Right cardiac atrium (tissue), 5 donors: ENCODE measurements around the gene ATP2A1. TPM values are rescaled to one million over a fixed set of nuclear protein-coding genes. Genes with fewer than 3 reads are reported as not detected.

Experiments used
- ATAC-seq, 2 donors: fragments of 200-7000 bp; cut with Tn5 transposase; one replicate each; pipeline versions ENCODE4 v1.8.0 to v1.9.1; 2020; ENCODE audit warnings: moderate library complexity in 2 of 2, mild to moderate bottlenecking in 1 of 2
- DNase-seq, 3 donors: peaks; one replicate each; pipeline ENCODE4 v3.0.0-alpha.2; 2020
- H3K27ac ChIP-seq: one replicate; pipeline ENCODE4 v1.5.1; 2013; ENCODE audit warnings: mild to moderate bottlenecking, low read length, control low read depth, moderate library complexity
- H3K27me3 ChIP-seq: one replicate; pipeline ENCODE4 v1.6.1; 2013; ENCODE audit not compliant: control insufficient read depth, insufficient read depth
- H3K4me1 ChIP-seq: one replicate; pipeline ENCODE4 v1.6.1; 2013; ENCODE audit warnings: low read length; ENCODE audit not compliant: control insufficient read depth, insufficient read depth
- H3K4me3 ChIP-seq: one replicate; pipeline ENCODE4 v1.5.1; 2013; ENCODE audit warnings: low read length, control low read depth
- H3K9me3 ChIP-seq: one replicate; pipeline ENCODE4 v1.6.1; 2013; ENCODE audit warnings: low read length; ENCODE audit not compliant: control insufficient read depth
- whole genome bisulfite sequencing: extraction: QIAGEN DNeasy Blood & Tissue Kit; methylation state at CpG from one replicate; pipeline ENCODE4 v1.1.7; 2013; 5-methylcytosine and 5-hydroxymethylcytosine counted together
- intact Hi-C, 4 donors: fragments of 100-400 bp; cut with DNase I; formaldehyde crosslinking; loops; one replicate each; pipeline versions ENCODE4 v1.11.0 to v1.14.0; 2022 to 2023
- polyA plus RNA-seq: library from polyadenylated mRNA; stranded (reverse); fragments of 200-250 nt; gene quantifications from one replicate; pipeline ENCODE4 v1.2.3, GENCODE V29; 2013
- total RNA-seq, 4 donors: library from RNA; stranded (reverse); fragmentation: NEBNext Ultra II Directional; extraction: Animal tissue kit (Norgen Biotek cat#: 25700); gene quantifications; one replicate each; pipeline ENCODE4 v1.2.1, GENCODE V29; 2021
- donor health status: healthy with polysubstance abuse.
- donor health status: DM: no; HTN: yes; CAD: no.
- donor health status: DM: no; HTN: no; CAD: no.
- donor health status: DM: no; HTN: yes; CAD: no; lungs with severe emphysema.
- donor health status: DM: yes; HTN: yes; CAD: no.

ATP2A1 gene
- total and polyA plus RNA-seq, 5 donors, result 0.11 to 0.75 (median 0.48) TPM

GRCh38 chr16:28898942-28899341 lies 20.7 kb downstream of the ATP2A1 start:
- DNase-seq (no peak), ATAC-seq (no peak)
- no peaks in the 10 kb centered on the region for H3K27me3 ChIP-seq
- intact Hi-C loops, result no loop called here
- H3K4me1 ChIP-seq, result no peaks in the 10 kb centered on the region
- H3K9me3 ChIP-seq, result no peaks in the 10 kb centered on the region
- no peak overlapping the region for H3K27ac ChIP-seq
- H3K4me3 ChIP-seq, result no peak overlapping the region
- WGBS, result 88% methylated on average over 4 of the region's 4 CpGs

- no peak for ATAC-seq
- intact Hi-C loops, result no loop called here
- WGBS, result 90% methylated on average over 11 of the region's 11 CpGs
These were observed 21.7 kb downstream of the ATP2A1 start for GRCh38 chr16:28899882-28900590.

GRCh38 chr16:28900601-28901000 lies 22.3 kb downstream of the ATP2A1 start:
- WGBS, result 92% methylated on average over 25 of the region's 25 CpGs
- Histone ChIP-seq H3K4me1 (no peaks in the 10 kb centered on the region), H3K27me3 (no peaks in the 10 kb centered on the region), H3K4me3 (no peak overlapping the region), H3K9me3 (no peaks in the 10 kb centered on the region), H3K27ac (no peak overlapping the region)
- DNase-seq (no peak), ATAC-seq (no peak)
- intact Hi-C loops, result no loop called here

More at GRCh38 chr16:28899882-28900590, 21.7 kb downstream of the ATP2A1 start:
- H3K27me3 ChIP-seq, result no peaks in the 10 kb centered on the region
- no peaks in the 10 kb centered on the region for H3K9me3 ChIP-seq
- no peaks in the 10 kb centered on the region for H3K4me1 ChIP-seq
- DNase-seq, result no peak
- H3K27ac ChIP-seq, result no peak overlapping the region
- no peak overlapping the region for H3K4me3 ChIP-seq

GRCh38 chr16:28901862-28902261 lies 23.6 kb downstream of the ATP2A1 start:
- Histone ChIP-seq H3K9me3 (no peaks in the 10 kb centered on the region), H3K27me3 (no peaks in the 10 kb centered on the region), H3K4me3 (no peak overlapping the region), H3K27ac (no peak overlapping the region), H3K4me1 (no peaks in the 10 kb centered on the region)
- DNase-seq (no peak), ATAC-seq (no peak)
- intact Hi-C loops, result no loop called here
- 80% methylated on average over 15 of the region's 15 CpGs for WGBS

- intact Hi-C loops, result no loop called here
These were observed 24.6 kb downstream of the ATP2A1 start for GRCh38 chr16:28902909-28903308.

GRCh38 chr16:28903344-28904042 lies 25.2 kb downstream of the ATP2A1 start:
- intact Hi-C loops, result no loop called here
- peak in 1 of 2 donors; percentile 10 for ATAC-seq
- Histone ChIP-seq H3K27me3 (no peaks in the 10 kb centered on the region), H3K27ac (no peak overlapping the region), H3K4me3 (no peak overlapping the region), H3K4me1 (no peaks in the 10 kb centered on the region), H3K9me3 (no peaks in the 10 kb centered on the region)
- 86% methylated on average over 29 of the region's 29 CpGs for WGBS
- DNase-seq, result no peak

More at GRCh38 chr16:28902909-28903308, 24.6 kb downstream of the ATP2A1 start:
- H3K27ac ChIP-seq, result no peak overlapping the region
- no peaks in the 10 kb centered on the region for H3K27me3 ChIP-seq
- DNase-seq (no peak), ATAC-seq (peak in 1 of 2 donors; percentile 17)
- no peak overlapping the region for H3K4me3 ChIP-seq
- WGBS, result 57% methylated on average over 11 of the region's 11 CpGs
- H3K9me3 ChIP-seq, result no peaks in the 10 kb centered on the region
- no peaks in the 10 kb centered on the region for H3K4me1 ChIP-seq

GRCh38 chr16:28904363-28904762 lies 26.1 kb downstream of the ATP2A1 start:
- WGBS, result 86% methylated on average over 14 of the region's 14 CpGs
- intact Hi-C loops, result no loop called here
- DNase-seq (no peak), ATAC-seq (no peak)
- Histone ChIP-seq H3K4me1 (no peaks in the 10 kb centered on the region), H3K27ac (no peak overlapping the region), H3K27me3 (no peaks in the 10 kb centered on the region), H3K4me3 (no peak overlapping the region), H3K9me3 (no peaks in the 10 kb centered on the region)

- Histone ChIP-seq H3K9me3 (no peaks in the 10 kb centered on the region), H3K27me3 (no peaks in the 10 kb centered on the region), H3K27ac (no peak overlapping the region), H3K4me3 (no peak overlapping the region), H3K4me1 (no peaks in the 10 kb centered on the region)
- peak in 1 of 2 donors; percentile 5 for ATAC-seq
- WGBS, result 96% methylated on average over 16 of the region's 16 CpGs
- intact Hi-C loops, result no loop called here
- DNase-seq, result no peak
These were observed 26.5 kb downstream of the ATP2A1 start for GRCh38 chr16:28904828-28905227.

- WGBS, result 88% methylated on average over 9 of the region's 9 CpGs
- DNase-seq (no peak), ATAC-seq (peak in 1 of 2 donors; percentile 5)
- Histone ChIP-seq H3K4me3 (no peak overlapping the region), H3K27ac (no peak overlapping the region), H3K9me3 (no peaks in the 10 kb centered on the region), H3K4me1 (no peaks in the 10 kb centered on the region), H3K27me3 (no peaks in the 10 kb centered on the region)
- intact Hi-C loops, result no loop called here
These were observed 27.0 kb downstream of the ATP2A1 start for GRCh38 chr16:28905229-28905754.

GRCh38 chr16:28905800-28906372 lies 27.6 kb downstream of the ATP2A1 start:
- no peaks in the 10 kb centered on the region for H3K4me1 ChIP-seq
- intact Hi-C loops, result no loop called here
- no peak overlapping the region for H3K4me3 ChIP-seq
- no peaks in the 10 kb centered on the region for H3K9me3 ChIP-seq
- H3K27ac ChIP-seq, result no peak overlapping the region
- WGBS, result 81% methylated on average over 24 of the region's 24 CpGs
- H3K27me3 ChIP-seq, result no peaks in the 10 kb centered on the region
- peak in 1 of 2 donors; percentile 12 for ATAC-seq
- no peak for DNase-seq
